ENCODE results near the gene GOLM1.

The GOLM1 gene

DNA sequence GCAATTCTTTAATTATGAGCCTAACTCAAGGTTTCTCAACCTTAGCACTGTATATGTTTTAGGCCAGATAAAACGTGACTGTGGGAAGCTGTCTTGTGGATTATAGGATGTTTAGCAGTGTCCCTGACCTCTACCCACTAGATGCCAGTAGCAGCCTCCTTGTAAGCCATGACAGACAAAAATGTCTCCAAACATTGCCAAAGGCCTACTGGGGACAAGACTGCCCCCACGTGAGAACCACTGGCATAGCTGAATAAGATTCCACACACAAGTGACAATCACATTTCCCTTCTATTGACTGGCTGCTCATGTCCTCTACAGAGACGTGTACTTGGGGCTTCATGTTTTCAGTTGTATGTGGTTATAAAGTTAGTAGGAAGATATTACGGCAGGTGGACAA, 55.4 kb downstream of the GOLM1 start:
- no peak for DNase-seq

DNA sequence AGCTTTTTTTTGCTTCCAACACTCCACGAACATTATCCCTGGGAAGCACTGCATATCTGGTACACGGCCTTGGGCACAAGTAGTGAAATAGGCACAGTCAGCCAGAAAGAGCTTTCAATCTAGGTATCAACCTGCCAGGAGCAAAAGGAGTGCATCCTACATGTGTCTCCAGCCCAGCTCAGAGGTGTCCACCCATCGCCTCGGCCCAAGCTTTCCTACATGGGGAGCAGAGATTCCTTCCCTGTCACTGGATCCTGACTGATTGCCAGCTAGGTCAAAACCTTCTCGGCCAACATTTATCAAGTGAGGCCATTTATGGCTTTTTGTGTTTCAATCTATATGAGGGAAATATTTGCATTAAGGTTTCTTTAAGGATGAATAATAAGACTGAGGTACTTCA, 55.8 kb downstream of the GOLM1 start:
- no peak for DNase-seq

GRCh38 chr9:86042199-86042978, 57.0 kb downstream of the GOLM1 start:
- no peak for DNase-seq

GRCh38 chr9:86041311-86041741, 58.0 kb downstream of the GOLM1 start:
- no peak for DNase-seq

GRCh38 chr9:86040861-86041155, 58.5 kb downstream of the GOLM1 start:
- no peak for DNase-seq

GRCh38 chr9:86039991-86040860, 59.1 kb downstream of the GOLM1 start:
- DNase-seq, result no peak

DNA sequence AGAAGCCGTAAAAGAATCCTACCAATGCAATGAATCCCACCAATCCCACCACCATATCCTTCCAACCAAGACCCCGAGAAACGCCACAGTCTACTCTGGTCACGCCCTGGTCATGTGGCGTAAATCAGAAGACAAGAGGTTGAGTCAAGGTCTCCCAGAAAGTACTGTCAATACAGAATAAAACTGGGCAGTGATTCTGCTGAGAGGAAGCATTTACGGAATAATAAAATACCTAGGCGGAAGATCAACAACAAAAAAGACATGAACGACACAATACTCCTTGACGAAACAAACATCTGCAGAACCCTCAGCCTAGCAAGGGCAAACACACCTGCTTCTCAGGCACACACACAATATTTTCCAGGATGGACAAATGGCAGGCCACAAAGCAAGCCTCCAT, 62.8 kb downstream of the GOLM1 start:
- no peak for DNase-seq

DNA sequence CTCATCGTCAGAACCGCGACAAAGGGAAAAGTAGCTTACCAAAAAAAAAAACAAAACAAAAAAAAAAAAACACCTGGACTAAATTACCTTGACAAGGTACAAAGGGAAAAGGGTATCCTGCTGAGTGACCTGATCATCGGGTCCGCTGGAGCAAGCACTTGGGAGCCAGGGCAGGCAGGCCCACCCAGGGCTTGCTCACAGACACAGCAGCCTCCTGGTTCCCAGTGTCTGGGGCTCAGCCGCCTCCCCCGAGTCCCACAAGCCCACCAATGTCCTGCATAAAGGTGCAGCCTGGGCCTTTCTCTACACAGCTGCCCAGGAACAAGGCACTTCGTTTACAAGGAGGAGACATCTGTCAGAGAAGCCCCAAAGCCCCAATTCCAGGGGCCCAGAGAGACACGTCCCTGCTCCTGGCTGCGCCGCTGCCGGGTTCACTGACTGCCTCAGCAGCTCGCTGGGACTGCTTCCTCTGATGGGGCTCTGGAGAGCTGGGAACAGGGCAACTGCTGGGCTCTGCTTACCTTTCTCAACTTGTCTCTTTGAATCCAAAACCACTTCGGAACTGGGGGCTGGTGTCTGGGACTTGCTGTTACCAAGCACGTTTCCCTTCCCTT, 63.4 kb downstream of the GOLM1 start:
- no peak for DNase-seq

GRCh38 chr9:86034863-86035734, 64.3 kb downstream of the GOLM1 start:
- no peak for DNase-seq

DNA sequence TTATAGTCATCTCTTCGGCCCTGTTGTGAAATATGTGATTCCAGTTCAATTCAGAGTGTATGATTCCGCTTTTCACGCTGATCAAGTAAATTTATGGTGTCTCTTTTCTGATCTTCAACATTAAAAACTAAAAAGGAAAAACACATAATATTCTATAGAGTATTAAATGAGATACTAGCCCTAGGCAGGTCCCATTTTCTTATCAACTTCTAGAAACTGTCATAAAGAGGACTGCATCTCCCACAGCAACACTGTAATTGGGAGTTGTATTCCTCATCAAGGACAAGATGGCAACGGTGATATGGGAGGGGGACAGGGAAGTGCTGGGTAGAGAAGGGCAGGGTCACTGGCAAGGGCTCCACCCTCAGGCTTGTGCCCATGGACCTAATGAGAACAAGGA, 71.6 kb downstream of the GOLM1 start:
- DNase-seq, result no peak

- no peak for DNase-seq
Observed at GRCh38 chr9:86022687-86023266, 76.6 kb downstream of the GOLM1 start.

DNA sequence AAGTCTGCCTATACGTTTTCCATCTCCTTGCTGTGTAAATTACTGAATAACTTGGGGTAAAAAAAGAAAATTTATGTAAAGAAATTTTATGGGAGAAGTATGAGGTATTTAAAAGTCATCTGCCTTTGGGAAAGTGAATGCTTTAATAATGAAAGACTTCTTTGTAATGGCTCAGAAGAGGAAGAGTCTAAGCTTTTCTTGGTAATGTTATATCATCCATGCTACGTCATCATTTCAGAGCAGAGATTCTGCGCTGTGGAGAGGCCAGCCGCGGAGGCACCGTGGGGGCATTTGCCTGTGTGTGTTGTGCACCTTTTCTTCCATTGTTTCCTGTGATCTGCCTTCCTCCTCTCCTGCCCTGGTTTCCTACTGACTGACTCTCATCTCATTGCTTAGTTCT, 78.2 kb downstream of the GOLM1 start:
- DNase-seq, result no peak

DNA sequence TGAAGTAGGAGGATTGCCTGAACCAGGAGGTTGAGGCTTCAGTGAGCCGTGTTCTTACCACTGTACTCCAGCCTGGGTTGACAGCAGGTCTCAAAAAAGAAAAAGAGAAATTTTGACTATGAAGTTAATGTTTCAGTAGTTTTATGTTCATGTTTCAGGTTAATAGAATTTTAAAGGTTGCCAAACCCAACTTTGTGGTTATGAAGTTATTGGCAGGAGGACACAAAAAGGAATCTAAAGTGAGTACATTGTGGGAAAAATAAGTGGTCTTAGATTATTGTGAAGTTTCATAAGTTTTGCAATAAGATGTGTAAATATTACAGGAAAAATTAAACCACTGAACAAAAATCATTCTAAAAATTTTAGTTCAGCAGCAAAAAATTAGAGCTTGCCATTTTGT, 78.6 kb downstream of the GOLM1 start:
- no peak for DNase-seq

DNA sequence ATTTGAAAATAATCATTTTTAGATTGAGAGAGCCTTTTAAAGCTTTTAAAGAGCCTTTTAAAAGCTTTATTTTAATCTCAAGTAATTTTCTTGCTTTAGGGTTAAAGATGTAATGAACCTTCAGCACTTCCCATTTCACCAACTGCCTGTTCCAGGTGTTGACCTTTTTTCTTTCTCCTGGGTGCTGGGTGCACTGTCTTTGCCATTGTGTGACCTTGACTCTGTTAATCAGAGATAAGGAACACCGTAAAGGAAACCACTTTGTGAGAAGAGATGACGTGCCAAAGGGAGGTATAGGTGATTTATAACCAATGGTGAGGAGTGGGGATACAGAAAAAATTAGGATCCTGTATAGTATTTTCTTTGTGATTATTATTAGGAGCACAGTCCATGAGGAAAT, 90.2 kb downstream of the GOLM1 start:
- DNase-seq, result no peak

GRCh38 chr9:86005253-86005775, 94.0 kb downstream of the GOLM1 start:
- DNase-seq, result no peak

GRCh38 chr9:85995599-85995998, 103.8 kb downstream of the GOLM1 start:
- DNase-seq, result no peak

DNA sequence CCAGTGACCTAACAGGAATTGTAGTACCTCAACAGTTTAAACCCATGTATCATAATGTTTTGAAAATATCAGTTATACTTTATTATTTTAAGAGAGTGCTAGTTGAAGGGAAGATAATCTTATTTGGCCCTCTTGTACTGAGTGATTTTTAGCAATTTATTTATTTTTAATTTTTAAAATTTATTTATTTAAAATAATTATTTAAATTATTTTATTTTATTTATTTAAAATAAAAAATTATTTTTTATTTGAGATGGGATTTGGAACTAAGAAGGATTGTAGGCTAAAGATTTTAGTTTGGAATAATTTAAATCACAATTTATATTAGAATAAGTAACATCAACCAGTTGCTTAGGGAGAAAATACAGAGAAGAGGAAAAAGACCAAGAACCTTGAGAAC, 104.3 kb downstream of the GOLM1 start:
- DNase-seq, result no peak

- no peak for DNase-seq
Observed at GRCh38 chr9:85994191-85994590, 105.2 kb downstream of the GOLM1 start.

- DNase-seq, result no peak
Observed at GRCh38 chr9:85987236-85987635, 112.1 kb downstream of the GOLM1 start.

GRCh38 chr9:85984457-85984856, 114.9 kb downstream of the GOLM1 start:
- DNase-seq, result no peak

DNA sequence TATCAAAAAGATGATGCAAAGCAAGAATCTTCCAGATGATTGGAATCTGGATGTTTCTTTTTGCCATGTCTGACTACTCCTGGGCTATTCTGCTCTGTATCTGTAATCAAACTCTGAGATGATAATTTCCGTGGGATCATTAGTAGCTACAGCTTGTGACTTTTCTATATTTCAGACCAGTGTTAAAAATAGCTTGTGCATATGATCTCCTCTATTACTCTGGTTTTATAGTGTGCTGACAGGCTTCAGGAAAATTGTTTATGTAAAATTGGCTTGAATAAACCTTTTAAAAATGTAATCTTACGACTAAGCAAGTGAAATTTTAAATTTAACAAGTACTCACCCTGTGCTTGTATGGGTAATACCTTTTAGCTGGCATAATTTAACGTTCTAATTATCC, 118.0 kb downstream of the GOLM1 start:
- no peak for DNase-seq

GRCh38 chr9:85978496-85978895, 120.9 kb downstream of the GOLM1 start:
- peak; percentile 26 for DNase-seq

All from femur (tissue), 1 donor.